ENCODE measurements around the gene PITPNM2. TPM values are rescaled to one million over a fixed set of nuclear protein-coding genes. Genes with fewer than 3 reads are reported as not detected.

The PITPNM2 gene
- total RNA-seq, 1 donor from 2014 or later = 11.0 TPM

GRCh38 chr12:123102781-123103503, 47.9 kb downstream of the PITPNM2 start:
- peaks cover 43% of the 10 kb centered on the region for H3K4me1 Mint-ChIP-seq (ENCODE audit: unreplicated experiment)
- no peak for DNase-seq (ENCODE audit: extremely low spot score, unreplicated experiment)
- no peak overlapping the region for H3K4me3 Mint-ChIP-seq (ENCODE audit: unreplicated experiment)
- H3K27ac Mint-ChIP-seq (ENCODE audit: unreplicated experiment) = no peak overlapping the region
- H3K36me3 Mint-ChIP-seq (ENCODE audit: unreplicated experiment) = peaks cover under 1% of the 10 kb centered on the region
- H3K27me3 Mint-ChIP-seq (ENCODE audit: unreplicated experiment) = no peaks in the 10 kb centered on the region
- TF ChIP-seq CTCF (IDR thresholded peaks at IDR 0.05) = no peak
- no peaks in the 10 kb centered on the region for H3K9me3 Mint-ChIP-seq (ENCODE audit: unreplicated experiment)

- H3K9me3 Mint-ChIP-seq (ENCODE audit: unreplicated experiment) = no peaks in the 10 kb centered on the region
- no peak for TF ChIP-seq CTCF (IDR thresholded peaks at IDR 0.05)
- H3K36me3 Mint-ChIP-seq (ENCODE audit: unreplicated experiment) = no peaks in the 10 kb centered on the region
- DNase-seq (ENCODE audit: extremely low spot score, unreplicated experiment) = no peak
- H3K4me3 Mint-ChIP-seq (ENCODE audit: unreplicated experiment) = no peak overlapping the region
- peaks cover 37% of the 10 kb centered on the region for H3K4me1 Mint-ChIP-seq (ENCODE audit: unreplicated experiment)
- H3K27me3 Mint-ChIP-seq (ENCODE audit: unreplicated experiment) = no peaks in the 10 kb centered on the region
- no peak overlapping the region for H3K27ac Mint-ChIP-seq (ENCODE audit: unreplicated experiment)
Measured at GRCh38 chr12:123102366-123102765, 48.5 kb downstream of the PITPNM2 start.

GRCh38 chr12:123101526-123101925, 49.4 kb downstream of the PITPNM2 start:
- H3K27ac Mint-ChIP-seq (ENCODE audit: unreplicated experiment) = no peak overlapping the region
- no peak for DNase-seq (ENCODE audit: extremely low spot score, unreplicated experiment)
- peaks cover 29% of the 10 kb centered on the region for H3K4me1 Mint-ChIP-seq (ENCODE audit: unreplicated experiment)
- H3K27me3 Mint-ChIP-seq (ENCODE audit: unreplicated experiment) = no peaks in the 10 kb centered on the region
- TF ChIP-seq CTCF (IDR thresholded peaks at IDR 0.05) = no peak
- no peak overlapping the region for H3K4me3 Mint-ChIP-seq (ENCODE audit: unreplicated experiment)
- H3K9me3 Mint-ChIP-seq (ENCODE audit: unreplicated experiment) = no peaks in the 10 kb centered on the region
- H3K36me3 Mint-ChIP-seq (ENCODE audit: unreplicated experiment) = no peaks in the 10 kb centered on the region

Other genes starting within 250 kb of the PITPNM2 start
- 13.1 and 13.4 TPM in 2 replicates for gene ABCB9, start 184.6 kb downstream of the PITPNM2 start, total RNA-seq
- 16.7 and 20.2 TPM in 2 replicates for gene OGFOD2, start 175.8 kb downstream of the PITPNM2 start, total RNA-seq
- 166 and 171 TPM in 2 replicates for gene ARL6IP4, start 170.4 kb downstream of the PITPNM2 start, total RNA-seq
- gene MPHOSPH9, start 82.1 kb upstream of the PITPNM2 start, total RNA-seq = 33.9 and 39.1 TPM in 2 replicates
- 14.3 and 18.0 TPM in 2 replicates for gene MTRFR, start 82.3 kb upstream of the PITPNM2 start, total RNA-seq
- 214 and 220 TPM in 2 replicates for gene CDK2AP1, start 120.8 kb upstream of the PITPNM2 start, total RNA-seq
- 34.8 and 36.0 TPM in 2 replicates for gene SBNO1, start 213.8 kb upstream of the PITPNM2 start, total RNA-seq
- 42.5 and 45.6 TPM in 2 replicates for gene KMT5A, start 233.0 kb upstream of the PITPNM2 start, total RNA-seq

Measured in osteocyte (in vitro differentiated cells).